Glutamatergic neuron (in vitro differentiated cells): ENCODE measurements around the gene C12orf75. TPM values are rescaled to one million over a fixed set of nuclear protein-coding genes. Genes with fewer than 3 reads are reported as not detected.

Source experiments
- DNase-seq: peaks from one replicate; pipeline ENCODE4 v3.0.0; 2022
- H3K27ac Mint-ChIP-seq: one replicate; pipeline ENCODE4 v1.8.0; 2020; ENCODE audit warnings: mild to moderate bottlenecking, mixed read lengths, inconsistent platforms; ENCODE audit not compliant: unreplicated experiment
- H3K27me3 Mint-ChIP-seq: one replicate; pipeline ENCODE4 v1.8.0; 2020; ENCODE audit warnings: mild to moderate bottlenecking, moderate library complexity, mixed read lengths, inconsistent platforms; ENCODE audit not compliant: unreplicated experiment
- H3K36me3 Mint-ChIP-seq: one replicate; pipeline ENCODE4 v1.8.0; 2020; ENCODE audit warnings: mild to moderate bottlenecking, mixed read lengths, inconsistent platforms; ENCODE audit not compliant: unreplicated experiment
- H3K4me1 Mint-ChIP-seq: one replicate; pipeline ENCODE4 v1.8.0; 2020; ENCODE audit warnings: mild to moderate bottlenecking, low read depth, mixed read lengths, inconsistent platforms; ENCODE audit not compliant: unreplicated experiment
- H3K4me3 Mint-ChIP-seq: one replicate; pipeline ENCODE4 v1.8.0; 2020; ENCODE audit warnings: mild to moderate bottlenecking, mixed read lengths, inconsistent platforms; ENCODE audit not compliant: unreplicated experiment
- H3K9me3 Mint-ChIP-seq: one replicate; pipeline ENCODE4 v1.8.0; 2020; ENCODE audit warnings: mild to moderate bottlenecking, moderate library complexity, mixed read lengths, inconsistent platforms; ENCODE audit not compliant: unreplicated experiment
- total RNA-seq: library from RNA; stranded (reverse); fragmentation: NEBNext Ultra II Directional; extraction: Animal tissue kit (Norgen Biotek cat#: 25700); gene quantifications from one replicate; pipeline ENCODE4 v1.2.1, GENCODE V29; 2021; ENCODE audit not compliant: unreplicated experiment
- TF ChIP-seq, protein P1 (sequence below): fragments of 200-600 bp; sonication (generic); IDR thresholded peaks from one replicate; pipeline ENCODE4 v1.5.0; 2021; ENCODE audit not compliant: partially characterized antibody, unreplicated experiment

C12orf75 gene
- total RNA-seq, 1 donor from 2014 or later: 9.4 TPM

DNA sequence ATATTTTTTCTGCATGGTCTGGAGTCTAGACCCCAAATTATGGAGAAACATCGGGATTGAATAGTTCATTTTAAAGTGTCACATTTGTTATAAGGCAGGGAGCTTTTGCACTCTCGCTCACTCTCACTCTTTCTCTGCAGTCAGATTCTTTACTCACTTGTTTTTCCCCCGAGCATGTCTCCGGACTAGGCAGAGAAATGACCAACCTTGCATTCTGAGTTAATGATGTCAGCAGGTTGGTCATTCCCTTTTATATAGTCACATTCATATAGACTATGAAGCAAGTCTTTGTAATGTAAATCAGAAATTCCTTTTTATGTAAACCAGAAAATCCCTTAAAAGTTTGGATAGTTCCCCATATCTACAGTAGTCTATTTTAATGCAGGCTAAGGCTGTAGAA is 4.1 kb downstream of the C12orf75 start:
- DNase-seq: no peak
- TF ChIP-seq, protein P1, sequence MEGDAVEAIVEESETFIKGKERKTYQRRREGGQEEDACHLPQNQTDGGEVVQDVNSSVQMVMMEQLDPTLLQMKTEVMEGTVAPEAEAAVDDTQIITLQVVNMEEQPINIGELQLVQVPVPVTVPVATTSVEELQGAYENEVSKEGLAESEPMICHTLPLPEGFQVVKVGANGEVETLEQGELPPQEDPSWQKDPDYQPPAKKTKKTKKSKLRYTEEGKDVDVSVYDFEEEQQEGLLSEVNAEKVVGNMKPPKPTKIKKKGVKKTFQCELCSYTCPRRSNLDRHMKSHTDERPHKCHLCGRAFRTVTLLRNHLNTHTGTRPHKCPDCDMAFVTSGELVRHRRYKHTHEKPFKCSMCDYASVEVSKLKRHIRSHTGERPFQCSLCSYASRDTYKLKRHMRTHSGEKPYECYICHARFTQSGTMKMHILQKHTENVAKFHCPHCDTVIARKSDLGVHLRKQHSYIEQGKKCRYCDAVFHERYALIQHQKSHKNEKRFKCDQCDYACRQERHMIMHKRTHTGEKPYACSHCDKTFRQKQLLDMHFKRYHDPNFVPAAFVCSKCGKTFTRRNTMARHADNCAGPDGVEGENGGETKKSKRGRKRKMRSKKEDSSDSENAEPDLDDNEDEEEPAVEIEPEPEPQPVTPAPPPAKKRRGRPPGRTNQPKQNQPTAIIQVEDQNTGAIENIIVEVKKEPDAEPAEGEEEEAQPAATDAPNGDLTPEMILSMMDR: no peak
- Mint-ChIP-seq H3K36me3 (no peaks in the 10 kb centered on the region), H3K4me1 (peaks cover 1% of the 10 kb centered on the region), H3K9me3 (peaks cover 2% of the 10 kb centered on the region), H3K4me3 (no peak overlapping the region), H3K27me3 (peaks cover 3% of the 10 kb centered on the region), H3K27ac (no peak overlapping the region)

DNA sequence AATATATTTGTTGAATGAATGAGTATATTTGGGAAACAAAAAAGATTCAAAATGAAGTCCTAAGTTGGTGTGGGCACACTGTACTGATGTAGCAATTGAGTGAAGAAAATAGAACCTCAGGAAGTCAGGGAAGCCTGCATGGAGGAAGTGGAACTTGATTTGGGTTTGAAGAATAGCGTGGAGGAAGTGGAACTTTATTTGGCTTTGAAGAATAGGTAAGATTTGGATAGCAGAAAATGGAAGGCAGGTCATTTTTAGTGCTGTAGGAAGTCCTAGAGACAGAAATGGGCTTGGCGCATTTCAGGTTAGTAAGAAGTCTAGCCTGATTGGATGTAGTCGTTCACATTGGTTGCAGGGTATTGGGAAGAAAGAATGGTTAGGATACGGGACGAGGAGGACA is 5.4 kb downstream of the C12orf75 start:
- Mint-ChIP-seq H3K36me3 (peaks cover 6% of the 10 kb centered on the region), H3K27ac (no peak overlapping the region), H3K27me3 (no peaks in the 10 kb centered on the region), H3K9me3 (no peaks in the 10 kb centered on the region), H3K4me3 (no peak overlapping the region), H3K4me1 (no peaks in the 10 kb centered on the region)
- TF ChIP-seq, protein P1: no peak
- DNase-seq: no peak

DNA sequence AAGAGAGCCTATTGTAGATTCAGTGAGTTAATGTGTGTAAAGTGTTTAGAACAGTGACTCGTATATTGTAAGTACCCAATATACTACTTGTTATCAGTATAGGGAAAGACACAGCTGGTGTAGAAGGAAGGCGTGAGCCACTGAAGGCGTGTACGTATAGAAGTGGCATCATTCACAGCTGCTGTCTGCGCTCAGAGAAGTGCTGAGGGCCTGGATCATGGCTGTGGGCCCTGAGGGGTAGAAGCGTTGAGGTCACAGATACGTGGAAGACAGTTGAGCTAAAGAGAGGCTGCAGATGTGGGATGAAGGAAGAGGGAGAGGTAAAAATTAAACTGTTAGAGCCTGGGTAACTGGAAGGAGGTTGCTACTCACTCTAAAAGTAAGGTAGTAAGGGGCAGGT is 5.9 kb downstream of the C12orf75 start:
- peaks cover 6% of the 10 kb centered on the region for H3K36me3 Mint-ChIP-seq
- H3K27me3 Mint-ChIP-seq: no peaks in the 10 kb centered on the region
- H3K27ac Mint-ChIP-seq: no peak overlapping the region
- H3K4me1 Mint-ChIP-seq: no peaks in the 10 kb centered on the region
- TF ChIP-seq, protein P1: no peak
- no peaks in the 10 kb centered on the region for H3K9me3 Mint-ChIP-seq
- H3K4me3 Mint-ChIP-seq: no peak overlapping the region
- no peak for DNase-seq

DNA sequence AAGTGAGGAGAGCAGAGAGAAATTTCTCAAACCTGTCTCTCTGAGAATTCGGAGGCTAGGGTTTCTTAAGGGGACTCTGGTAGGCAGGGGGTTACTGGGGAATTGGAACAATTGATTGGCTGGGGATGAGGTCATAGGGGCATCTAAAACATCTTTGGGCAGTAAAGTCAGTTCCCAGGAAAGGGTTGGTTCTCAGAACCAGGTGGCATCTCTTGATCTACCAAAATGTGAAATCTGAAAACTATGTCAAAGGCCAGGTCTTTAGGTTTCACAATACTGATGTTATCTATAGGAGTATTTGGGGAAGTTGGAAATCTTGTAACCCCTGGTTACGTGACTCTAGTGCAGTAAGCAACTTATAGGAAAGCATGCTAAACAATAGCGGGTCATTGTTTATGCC is 6.9 kb downstream of the C12orf75 start:
- H3K36me3 Mint-ChIP-seq: peaks cover 6% of the 10 kb centered on the region

DNA sequence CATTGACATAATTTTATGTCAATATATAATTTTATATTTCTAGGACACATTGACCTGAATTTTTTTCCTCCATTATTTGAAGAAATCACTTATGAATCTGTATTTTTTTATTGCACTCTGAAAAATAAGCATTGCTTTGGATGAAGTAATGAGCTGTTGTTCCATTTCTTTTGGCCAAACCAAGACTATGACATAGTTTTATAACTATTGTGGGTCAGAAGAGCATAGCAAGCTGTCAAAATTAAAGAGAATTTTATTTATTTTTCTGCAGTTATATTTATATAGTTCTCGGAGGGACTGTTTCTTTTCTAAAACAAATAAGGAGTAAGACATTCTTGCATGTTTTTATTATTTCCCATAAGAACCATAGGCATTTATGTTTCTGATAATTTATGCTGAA is 8.5 kb downstream of the C12orf75 start:
- TF ChIP-seq, protein P1: no peak
- Mint-ChIP-seq H3K4me3 (no peak overlapping the region), H3K27me3 (no peaks in the 10 kb centered on the region), H3K9me3 (no peaks in the 10 kb centered on the region), H3K4me1 (no peaks in the 10 kb centered on the region), H3K36me3 (peaks cover 6% of the 10 kb centered on the region), H3K27ac (no peak overlapping the region)
- DNase-seq: no peak

More for the DNA sequence above, 6.9 kb downstream of the C12orf75 start:
- H3K9me3 Mint-ChIP-seq: no peaks in the 10 kb centered on the region
- H3K27me3 Mint-ChIP-seq: no peaks in the 10 kb centered on the region
- TF ChIP-seq, protein P1: no peak
- H3K4me1 Mint-ChIP-seq: no peaks in the 10 kb centered on the region
- H3K4me3 Mint-ChIP-seq: no peak overlapping the region
- no peak overlapping the region for H3K27ac Mint-ChIP-seq
- DNase-seq: no peak
